ENCODE results near the gene MCOLN3.
"Not testable (repeated sequence)": the region's sequence is repeated elsewhere in the genome, so short reads cannot be mapped to it uniquely, and the experiment has no call there.

Gene MCOLN3

GRCh38 chr1:84988588-84988987 is 59.7 kb downstream of the MCOLN3 start:
- DNase-seq, result no peak

DNA sequence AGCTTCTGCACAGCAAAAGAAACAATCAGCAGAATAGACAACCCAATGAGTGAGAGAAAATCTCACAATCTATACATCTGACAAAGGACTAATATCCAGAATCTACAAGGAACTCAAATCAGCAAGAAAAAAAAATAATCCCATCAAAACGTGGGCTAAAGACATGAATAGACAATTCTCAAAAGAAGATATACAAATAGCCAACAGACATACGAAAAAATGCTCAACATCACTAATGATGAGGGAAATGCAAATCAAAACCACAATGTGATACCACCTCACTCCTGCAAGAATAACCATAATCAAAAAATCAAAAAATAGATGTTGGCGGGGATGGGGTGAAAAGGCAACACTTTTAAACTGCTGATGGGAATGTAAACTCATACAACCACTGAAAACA is 61.7 kb downstream of the MCOLN3 start:
- not testable (repeated sequence) for DNase-seq

- no peak for DNase-seq
Measured at GRCh38 chr1:84985365-84985764, 62.9 kb downstream of the MCOLN3 start.

- DNase-seq, result no peak
Measured at GRCh38 chr1:84982395-84982794, 65.9 kb downstream of the MCOLN3 start.

DNA sequence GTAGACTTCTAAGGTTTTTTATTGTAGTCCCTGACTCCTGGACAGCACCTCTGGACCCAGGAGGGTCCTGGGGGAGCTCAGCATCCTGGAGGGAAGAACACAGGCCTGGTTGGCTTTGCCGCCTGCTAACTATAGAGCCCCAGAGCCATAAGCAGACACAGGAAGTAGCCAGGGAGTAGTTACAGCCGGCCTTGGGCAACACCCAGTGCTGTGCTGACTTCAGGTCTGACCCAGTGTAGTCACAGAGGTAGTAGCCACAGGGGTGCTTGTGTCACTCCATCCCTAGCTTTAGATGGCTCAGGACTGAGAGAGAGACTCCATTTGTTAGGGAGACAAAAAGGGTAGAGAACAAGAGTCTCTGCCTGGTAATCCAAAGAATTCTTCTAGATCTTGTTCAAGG is 73.3 kb downstream of the MCOLN3 start:
- DNase-seq, result no peak

DNA sequence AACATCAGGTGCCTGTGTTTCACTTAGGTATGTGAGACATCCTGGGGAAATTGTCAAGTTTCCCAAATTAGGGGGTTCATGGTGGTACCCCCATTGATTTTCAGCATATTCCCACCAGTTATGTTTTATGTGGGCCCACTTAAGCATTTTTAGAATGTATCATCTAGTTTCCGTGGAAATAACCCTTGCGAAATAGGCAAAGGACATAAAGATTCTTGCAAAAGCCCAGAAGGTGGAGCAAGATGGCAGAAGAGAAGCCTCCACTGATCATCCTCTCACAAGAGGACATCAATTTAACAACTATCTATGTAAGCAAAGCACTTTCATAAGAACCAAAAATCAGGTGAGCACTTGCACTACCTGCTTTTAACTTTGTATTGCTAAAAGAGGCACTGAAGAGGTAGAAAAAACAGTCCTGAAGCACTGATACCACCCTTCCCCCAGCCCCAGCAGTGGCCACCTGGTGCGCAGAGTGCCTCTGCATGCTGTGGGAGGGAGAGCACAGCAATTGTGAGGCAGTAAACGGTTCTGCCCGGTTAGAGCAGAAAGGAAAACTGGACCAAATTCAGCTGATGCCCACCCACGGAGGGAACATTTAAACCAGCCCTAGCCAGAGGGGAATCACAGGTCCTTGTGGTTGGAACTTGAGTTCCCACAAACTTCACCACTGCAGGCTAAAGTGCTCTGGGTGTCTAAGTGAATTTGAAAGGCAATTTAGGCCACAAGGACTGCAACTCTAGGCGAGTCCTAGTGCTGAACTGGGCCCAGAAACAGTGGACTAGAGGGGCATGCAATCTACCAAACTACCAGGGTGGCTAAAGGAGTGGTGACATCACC is 74.6 kb downstream of the MCOLN3 start:
- DNase-seq, result no peak

DNA sequence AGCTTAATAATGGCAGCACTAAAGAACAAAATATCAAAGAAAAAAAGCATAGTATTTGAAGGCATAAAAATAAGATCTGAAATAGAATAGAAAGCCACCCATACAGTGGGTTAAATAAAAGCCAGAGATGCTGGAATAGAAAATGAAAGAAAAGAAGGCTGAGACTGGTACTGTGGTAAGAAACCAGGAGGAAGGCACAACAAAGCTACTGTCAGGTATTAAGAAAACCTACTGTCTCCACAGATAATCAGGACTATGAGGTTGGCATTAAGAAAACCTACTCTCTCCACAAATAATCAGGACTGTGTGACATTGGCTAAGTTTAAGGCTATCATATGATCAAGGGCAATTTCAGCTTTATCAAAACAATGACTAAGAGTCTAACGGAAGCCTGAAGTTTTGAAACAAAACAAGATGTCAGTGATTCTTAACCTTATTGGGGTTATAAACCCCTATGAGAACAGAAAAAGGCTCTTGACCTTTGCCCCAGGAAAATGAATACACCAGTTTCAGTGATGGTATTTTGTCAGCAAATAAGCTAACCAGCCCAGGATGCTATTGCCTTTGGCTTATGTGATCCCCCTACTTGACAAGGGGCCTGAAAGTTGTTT is 75.8 kb downstream of the MCOLN3 start:
- DNase-seq, result no peak

DNA sequence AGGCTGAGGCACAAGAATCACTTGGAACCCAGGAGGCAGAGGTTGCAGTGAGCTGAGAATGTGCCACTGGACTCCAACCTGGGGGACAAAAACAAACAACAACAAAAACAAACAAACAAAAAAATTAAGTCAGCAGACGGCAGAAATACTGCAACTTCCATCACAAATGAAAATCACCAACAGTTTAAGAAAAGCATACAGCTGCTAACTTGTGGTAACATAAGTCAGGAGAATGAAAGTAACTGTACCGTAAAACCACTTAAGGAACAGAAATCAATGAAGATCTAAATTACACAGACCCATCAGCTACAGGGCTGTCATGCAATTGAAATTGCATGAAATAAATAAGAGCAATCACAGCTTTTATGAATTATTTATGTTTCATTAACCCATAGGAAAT is 76.3 kb downstream of the MCOLN3 start:
- DNase-seq, result no peak

- DNase-seq, result no peak
Measured at GRCh38 chr1:84969489-84970250, 78.6 kb downstream of the MCOLN3 start.

DNA sequence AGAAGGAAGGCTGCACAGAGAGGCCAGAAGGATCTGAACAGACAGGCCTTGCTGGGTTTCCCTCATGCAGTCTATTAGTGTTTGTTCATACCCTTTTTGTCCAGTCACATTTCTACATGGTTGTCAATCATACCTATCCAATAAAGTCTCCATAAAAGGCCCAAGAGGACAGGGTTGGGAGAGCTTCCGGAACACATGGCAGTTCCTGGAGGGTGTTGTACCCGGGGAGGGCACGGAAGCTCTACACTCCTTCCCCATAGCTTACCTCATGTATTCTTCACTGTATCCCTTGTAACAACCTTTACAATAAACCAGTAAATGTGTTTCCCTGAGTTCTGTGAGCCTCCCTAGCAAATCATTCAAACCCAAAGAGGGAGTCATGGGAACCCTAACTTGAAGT is 79.4 kb downstream of the MCOLN3 start:
- DNase-seq, result no peak

- no peak for DNase-seq
Measured at GRCh38 chr1:84968101-84968500, 80.2 kb downstream of the MCOLN3 start.

Measured in NK-92 treated with Interleukin-12 subunit alpha and Interleukin-12 subunit beta, amount 100 ng/mL, for 24 hours (cell line).